Activated T-helper 9 cell treated with anti-CD3 and anti-CD28 coated beads, Interleukin-2, amount 50 U/mL, for 16 hours (primary cell): Measurements from ENCODE around the gene CFAP46.
"Not testable (repeated sequence)": the region's sequence is repeated elsewhere in the genome, so short reads cannot be mapped to it uniquely, and the experiment has no call there.

Experiments
- DNase-seq: peaks from one replicate; pipeline ENCODE4 v3.0.0-alpha.2; 2020; ENCODE audit warnings: low read depth

CFAP46 gene

DNA sequence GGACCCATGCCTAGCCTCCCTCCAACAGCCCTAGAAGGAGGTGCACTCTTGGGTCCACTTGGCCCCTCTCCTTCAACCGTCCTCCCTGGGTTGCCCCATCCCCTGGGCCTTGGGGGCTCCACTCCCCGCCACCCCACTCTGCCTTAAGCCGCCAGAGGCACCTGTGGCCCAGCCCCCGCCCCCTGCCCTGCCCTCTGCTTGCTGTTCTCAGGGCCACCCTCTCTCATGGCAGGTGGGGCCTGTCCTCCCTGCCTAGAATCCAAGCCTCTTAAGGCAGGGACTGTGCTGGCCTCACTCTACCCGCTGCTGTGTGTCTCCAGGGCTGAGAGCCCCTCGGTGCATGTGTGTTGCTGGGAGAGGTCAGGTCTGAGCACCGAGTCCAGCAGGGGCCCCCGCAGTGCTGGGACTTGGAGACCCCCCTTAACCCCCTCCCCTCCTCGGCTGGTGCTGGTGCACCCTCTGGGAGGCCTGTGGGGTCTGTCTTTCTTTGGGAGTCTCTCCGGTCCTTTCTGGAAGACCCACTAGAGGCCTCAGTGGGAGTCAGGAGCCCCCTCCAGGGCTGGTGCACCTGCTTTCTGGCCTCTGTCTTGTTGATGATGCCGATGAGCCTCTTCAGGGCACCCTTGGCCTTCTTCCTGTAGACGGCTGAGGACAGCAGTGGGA is 43.8 kb downstream of the CFAP46 start:
- no peak for DNase-seq

DNA sequence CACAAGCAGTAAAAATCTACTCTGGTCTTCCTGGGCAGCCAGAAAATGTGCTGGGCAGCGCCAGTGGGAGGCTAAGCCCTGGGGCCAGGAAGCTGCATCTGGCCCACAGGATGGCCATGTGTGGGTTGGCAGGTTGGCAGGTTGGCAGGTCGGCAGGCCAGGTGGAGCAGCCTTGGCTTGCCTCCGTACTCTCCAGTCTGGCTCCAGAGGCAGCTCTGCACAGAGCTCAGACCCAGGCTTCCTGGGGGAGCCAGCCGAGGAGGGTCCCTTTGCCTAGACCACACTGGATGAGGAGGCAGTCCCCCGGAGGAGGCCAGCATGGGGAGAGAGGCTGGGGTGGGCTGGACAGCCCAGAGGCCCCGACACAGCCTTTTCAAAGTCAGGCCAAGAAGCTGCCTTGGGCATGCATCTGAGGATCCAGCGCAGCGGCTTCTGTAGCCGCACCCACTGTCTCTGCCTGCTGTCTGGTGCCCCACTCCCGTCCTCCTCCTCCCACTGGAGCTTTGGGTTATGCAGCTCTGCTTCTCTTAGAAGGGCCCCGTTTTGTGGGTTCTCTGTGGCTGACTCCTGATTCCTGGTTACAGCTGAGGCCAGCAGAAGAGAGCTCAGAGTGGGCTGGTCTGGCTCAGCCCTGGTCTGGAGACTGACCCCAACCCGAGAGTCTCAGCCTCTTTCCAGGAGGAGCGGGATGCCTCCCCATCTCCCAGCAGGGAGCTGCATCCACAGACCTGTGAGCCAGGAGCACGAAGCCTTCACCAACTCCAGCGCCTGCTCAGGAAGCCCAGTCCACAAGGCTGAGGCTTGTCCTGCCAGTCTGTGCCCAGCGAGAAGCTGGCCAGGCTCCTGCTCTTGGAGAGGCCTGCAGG is 44.6 kb downstream of the CFAP46 start:
- no peak for DNase-seq

GRCh38 chr10:132893786-132894185 is 48.6 kb downstream of the CFAP46 start:
- DNase-seq = not testable (repeated sequence)

GRCh38 chr10:132893090-132893489 is 49.3 kb downstream of the CFAP46 start:
- DNase-seq = no peak

DNA sequence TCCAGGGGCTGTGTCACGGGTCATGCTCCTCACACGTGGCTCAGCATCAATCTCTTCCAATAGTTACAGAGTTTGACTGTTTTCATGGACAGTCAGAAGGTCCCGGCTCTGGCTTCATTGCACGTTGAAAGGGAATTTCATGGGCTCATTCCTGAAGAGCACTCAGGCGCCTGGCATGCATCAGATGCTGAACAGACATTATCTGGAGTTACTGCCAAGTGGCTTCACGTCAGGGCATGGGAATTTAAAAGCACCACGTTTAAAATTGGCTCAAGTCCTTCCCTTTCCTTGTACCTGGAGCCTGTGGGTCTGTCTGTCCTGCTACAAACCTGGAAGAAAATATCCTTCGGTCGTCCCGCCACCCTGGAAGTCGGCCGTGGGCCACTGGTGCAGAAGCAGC is 50.4 kb downstream of the CFAP46 start:
- no peak for DNase-seq

GRCh38 chr10:132891368-132891767 is 51.0 kb downstream of the CFAP46 start:
- no peak for DNase-seq

GRCh38 chr10:132890301-132890700 is 52.1 kb downstream of the CFAP46 start:
- DNase-seq = no peak

DNA sequence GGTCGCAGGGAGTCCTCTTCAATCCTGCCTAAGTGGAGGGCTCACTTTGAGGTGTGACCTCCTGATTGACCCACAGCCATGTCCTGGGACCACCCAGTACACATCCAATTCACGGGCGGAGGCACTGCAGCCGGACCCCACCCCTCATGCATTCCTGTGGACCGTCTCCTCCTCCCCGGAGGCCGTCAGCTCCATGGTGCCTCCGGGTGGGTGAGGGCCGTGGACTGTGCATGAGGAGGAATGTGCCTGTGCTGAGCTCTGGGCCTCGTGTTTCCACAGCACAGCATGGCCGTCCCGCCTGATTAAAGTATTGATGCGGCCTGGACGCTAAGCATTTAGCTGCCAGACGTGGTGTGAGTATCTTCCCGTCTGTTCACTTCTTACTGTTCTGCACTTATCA is 52.8 kb downstream of the CFAP46 start:
- DNase-seq = no peak

DNA sequence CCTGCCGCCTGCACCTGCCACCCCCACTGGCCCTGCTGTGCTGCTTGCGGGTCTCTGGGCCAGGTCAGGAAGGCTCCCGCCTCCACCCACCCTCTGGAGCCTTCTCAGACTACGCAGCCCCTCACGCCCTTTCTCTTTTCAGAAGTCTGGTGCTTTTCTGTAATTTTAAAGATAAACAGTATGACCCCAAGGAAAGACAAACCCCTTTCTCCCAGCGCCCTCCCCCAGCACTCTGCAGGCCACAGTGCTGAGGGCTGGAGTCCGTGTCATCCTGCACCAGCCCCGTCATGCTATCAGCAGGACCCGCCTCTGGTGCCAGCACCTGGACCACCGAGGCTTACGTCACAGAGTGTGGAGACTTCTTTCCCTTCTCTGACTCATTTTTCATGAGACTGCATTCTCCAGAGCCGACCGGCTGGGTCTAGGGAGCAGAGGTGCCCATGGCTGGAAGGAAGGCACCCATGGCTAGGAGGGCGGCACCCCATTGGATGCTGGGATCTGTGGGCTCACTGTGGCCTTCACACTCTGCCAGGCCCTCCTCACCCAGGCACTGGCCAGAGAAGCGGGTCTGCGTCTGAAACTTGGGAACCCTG is 53.4 kb downstream of the CFAP46 start:
- DNase-seq = no peak

DNA sequence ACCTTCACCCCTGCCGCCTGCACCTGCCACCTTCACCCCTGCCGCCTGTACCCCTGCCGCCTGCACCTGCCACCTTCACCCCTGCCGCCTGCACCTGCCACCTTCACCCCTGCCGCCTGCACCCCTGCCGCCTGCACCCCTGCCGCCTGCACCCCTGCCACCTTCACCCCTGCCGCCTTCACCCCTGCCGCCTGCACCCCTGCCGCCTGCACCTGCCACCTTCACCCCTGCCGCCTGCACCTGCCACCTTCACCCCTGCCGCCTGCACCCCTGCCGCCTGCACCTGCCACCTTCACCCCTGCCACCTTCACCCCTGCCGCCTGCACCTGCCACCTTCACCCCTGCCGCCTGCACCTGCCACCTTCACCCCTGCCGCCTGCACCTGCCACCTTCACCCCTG is 53.9 kb downstream of the CFAP46 start:
- DNase-seq = not testable (repeated sequence)

GRCh38 chr10:132886211-132887099 is 55.9 kb downstream of the CFAP46 start:
- DNase-seq = no peak

DNA sequence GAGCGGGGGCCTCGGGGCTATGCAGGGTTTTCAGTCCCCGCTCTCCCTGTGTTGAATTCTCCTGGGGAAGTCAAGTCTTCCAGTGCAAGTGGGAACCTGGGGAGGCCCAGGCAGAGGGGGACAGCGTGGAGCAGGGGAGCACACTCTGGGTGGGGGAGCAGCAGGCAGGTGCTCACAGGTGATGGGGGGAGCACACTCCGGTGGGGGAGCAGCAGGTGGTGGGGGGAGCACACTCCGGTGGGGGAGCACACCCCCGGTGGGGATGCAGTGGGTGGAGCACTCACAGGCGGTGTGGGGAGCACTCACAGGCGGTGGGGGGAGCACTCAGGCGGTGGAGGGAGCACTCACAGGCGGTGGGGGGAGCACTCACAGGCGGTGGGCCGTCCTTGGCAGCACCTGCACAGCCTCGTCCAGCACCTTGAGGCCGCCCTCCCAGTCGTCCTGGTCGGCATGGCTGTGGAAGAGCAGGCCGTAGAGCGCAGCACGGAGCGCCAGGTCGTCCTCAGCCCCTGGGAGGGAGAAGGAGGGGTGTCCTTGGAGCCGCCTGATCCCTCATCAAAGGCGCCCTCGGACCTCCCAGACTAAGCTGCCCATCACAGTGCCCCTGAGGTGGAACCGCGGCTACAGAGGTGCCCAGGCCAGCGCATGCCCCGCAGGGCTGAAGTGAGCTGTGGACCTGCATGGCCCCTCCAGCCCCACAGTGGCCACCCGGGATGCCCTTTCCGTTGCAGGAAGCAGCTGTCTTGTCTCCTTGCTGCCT is 56.7 kb downstream of the CFAP46 start:
- DNase-seq = no peak

DNA sequence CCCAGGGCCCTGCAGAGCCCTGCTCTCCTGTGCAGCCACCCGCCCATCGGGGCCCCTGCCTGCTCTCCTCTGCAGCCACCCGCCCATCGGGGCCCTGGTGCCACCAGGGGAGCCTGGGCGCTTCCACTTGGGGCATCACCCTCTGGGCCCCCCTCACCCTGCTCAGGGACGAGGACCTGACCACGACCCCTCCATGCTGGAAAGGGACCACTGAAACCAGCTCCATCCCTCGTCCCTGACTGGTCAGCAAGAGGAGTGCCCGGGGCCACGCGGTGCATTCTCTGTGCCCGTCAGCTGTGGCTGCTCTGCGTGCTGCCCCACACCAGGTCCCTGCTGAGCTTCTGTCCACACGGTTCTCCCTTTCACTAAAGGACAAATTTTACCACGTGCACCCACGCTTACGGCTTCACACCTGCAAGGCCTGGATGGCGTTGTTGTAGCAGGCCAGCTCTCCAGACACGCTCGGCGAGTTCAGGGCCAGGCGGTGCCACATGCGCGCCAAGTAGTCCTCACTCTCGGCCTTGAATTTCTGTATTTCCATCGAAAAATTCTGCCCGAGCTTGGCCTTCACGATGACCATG is 57.6 kb downstream of the CFAP46 start:
- no peak for DNase-seq

GRCh38 chr10:132884041-132884440 is 58.3 kb downstream of the CFAP46 start:
- DNase-seq = no peak

- no peak for DNase-seq
Measured at GRCh38 chr10:132883391-132883881, 58.9 kb downstream of the CFAP46 start.

DNA sequence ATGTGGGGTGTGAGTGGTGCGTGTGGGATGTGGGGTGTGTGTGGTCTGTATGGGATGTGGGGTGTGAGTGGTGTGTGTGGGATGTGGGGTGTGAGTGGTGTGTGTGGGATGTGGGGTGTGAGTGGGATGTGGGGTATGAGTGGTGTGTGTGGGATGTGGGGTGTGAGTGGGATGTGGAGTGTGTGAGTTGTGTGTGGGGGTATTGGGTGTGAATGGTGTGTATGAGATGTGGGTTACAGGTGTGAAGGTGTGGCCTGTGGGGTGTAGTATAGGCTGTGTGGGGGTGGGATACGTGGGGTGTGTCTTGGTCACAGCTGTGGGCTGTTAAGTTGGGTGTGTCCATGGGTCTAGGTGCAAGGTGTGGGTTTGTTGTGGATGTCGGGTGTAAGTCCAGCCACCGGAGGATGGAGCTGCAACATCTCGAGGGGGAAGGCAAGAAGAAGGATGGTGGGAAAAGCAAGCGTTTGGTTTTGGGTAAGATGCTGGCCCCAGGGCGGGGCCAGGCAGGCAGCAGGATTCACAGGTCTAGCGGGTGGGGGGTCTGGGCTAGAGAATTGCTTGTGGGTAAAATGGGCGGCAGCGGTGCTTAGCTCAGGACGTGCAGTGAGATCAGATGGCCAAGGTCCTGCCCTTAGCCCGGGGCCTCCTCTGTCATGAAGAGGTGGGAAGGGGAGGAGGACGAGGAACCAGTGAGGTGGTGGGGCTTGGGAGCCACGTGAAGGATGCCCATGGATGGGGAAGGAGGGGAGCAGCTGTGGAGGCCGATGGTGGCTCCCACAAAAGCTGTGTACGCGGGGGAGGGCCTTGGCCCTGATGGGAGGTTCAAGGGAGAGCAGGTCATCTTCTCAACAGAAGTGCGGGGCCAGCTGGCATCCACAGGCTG is 60.1 kb downstream of the CFAP46 start:
- no peak for DNase-seq

GRCh38 chr10:132881186-132881920 is 61.0 kb downstream of the CFAP46 start:
- DNase-seq = no peak

- DNase-seq = no peak
Measured at GRCh38 chr10:132880128-132880981, 62.0 kb downstream of the CFAP46 start.
